ENCODE results near the gene SGSM2.

Gene SGSM2

DNA sequence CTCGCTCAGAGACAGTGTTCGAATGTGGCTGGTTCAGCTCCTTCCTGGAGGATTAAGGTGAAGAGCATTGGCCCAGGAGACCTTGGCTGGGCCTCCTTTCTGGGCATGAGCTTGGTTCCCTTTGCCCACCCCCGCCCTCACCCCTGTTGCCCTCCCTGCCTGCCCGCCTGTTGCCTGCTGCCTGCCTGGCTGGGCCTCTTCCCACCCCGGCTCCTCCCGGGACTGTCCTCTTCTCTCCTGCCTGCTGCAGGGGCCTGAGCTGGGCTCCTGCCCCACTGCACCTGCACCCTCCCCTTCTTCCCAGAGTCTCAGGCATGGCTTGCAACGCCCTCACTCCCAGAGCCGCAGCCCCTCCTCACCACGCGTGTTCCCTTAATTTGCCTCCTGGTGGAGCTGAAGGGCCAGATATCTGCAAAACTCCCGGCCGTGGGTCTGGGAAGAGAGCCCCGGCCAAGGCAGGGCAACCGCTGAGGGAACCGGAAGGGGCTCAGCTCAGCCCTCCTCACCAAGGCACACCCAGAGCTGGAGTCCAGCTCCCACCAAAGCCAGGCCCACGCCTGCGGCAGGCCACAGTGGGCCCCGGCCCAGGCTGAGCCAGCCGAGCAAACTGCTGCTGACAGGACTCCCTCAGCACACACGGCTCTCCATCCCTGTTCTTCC is 32.4 kb downstream of the SGSM2 start:
- no peak for DNase-seq (ENCODE audit: low read depth)

DNA sequence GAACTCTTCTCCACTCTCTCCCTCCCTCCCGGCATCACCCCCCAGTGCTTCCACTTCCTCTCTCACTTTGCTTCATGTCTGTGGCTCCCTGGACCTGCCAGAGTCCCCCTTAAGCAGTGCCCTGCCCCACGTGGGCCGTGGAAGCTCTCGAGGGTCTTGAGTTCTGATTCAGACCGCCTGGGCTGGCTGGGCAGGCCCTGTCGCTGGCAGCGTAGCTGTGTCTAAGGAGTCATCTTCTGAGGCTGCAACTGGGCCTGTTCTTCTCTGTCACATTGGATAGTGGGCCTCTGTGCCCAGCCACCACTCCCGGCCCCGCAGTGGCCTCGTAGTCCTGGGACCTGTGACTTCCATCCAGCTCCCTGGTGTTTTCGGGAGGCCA is 32.9 kb downstream of the SGSM2 start:
- no peak for DNase-seq (ENCODE audit: low read depth)

DNA sequence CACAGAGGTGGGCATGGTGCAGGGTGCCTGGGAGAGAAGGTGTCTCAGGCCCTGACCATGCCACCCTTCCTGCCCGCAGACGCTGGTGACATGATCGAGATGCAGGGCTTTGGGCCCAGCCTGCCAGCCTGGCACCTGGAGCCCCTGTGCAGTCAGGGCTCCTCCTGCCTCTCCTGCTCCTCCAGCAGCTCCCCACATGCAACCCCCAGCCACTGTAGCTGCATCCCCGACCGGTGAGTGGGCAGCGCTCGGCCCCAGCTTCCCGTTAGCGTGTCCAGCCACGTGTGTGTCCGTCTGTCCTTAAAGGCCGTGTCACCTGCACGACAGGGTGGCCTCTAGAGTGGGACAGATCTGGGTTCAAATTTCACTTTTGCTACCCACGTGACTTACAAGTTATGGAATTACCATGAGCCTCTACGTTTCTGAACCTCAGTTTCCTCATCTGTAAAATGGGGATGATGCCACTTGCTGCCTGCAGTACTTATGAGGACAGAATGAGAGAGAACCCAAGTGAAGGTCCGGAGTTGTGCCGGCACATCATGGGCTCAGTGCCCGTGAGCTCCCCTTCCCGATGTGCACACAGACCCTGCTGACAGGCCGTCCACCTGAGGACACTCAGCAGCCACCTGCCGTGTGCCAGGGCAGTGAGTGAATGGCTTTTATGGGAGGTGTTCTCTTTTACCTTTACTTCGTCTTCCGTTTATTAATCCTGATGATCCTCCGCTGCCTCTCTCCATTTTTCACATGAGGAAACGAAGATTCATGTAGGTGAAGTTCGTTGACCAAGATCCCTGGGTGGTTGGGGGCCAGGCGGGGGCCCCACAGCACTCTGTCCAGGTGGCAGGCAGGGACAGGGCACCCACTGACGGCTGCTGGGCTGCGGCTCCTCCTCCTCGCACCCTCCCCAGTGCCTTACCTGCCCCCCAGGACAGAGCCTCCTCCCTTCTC is 34.2 kb downstream of the SGSM2 start:
- DNase-seq (ENCODE audit: low read depth): no peak

DNA sequence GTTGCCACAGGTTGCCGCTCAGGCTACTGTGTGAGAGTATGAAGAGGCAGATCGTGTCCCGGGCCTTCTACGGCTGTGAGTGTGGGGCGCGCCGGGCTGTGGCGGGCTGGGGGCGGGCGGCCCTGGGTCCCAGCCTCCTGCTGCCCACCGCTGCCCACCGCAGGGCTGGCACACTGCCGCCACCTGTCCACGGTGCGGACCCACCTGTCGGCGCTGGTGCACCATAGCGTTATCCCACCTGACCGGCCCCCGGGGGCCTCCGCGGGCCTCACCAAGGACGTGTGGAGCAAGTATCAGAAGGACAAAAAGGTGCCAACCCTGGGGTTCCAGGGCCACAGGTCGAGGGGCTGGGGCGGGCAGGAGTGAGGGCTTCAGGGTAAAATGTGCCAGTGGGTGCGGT is 34.9 kb downstream of the SGSM2 start:
- DNase-seq (ENCODE audit: low read depth): no peak

DNA sequence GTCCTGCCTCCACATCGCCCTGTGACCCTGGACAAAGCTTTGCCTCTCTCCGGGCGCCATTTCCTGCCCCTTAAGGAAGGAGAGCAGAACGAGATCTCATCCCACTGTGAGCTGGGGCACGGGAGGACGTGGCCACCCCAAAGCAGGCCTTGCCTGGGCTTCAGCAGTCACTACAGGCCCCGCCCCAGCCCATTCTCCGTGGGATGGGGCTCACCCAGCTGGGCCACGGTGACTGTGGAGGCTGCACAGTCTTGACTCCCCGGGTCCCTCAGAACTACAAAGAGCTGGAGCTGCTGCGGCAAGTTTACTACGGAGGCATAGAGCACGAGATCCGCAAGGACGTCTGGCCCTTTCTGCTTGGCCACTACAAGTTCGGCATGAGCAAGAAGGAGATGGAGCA is 35.4 kb downstream of the SGSM2 start:
- no peak for DNase-seq (ENCODE audit: low read depth)

DNA sequence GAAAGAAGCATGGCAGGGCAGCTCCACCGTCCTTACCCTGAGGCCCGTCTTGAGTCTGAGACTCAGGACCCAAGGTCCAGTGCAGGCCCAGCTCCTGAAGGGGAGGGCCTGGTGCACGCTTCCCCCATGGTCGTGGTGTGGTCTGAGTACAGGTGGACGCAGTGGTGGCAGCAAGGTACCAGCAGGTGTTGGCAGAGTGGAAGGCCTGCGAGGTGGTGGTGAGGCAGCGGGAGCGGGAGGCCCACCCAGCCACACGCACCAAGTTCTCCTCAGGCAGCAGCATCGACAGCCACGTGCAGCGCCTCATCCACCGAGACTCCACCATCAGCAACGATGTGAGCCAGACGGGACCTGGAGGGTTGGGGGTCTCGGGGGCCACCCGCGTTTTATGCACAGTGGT is 35.9 kb downstream of the SGSM2 start:
- no peak for DNase-seq (ENCODE audit: low read depth)

DNA sequence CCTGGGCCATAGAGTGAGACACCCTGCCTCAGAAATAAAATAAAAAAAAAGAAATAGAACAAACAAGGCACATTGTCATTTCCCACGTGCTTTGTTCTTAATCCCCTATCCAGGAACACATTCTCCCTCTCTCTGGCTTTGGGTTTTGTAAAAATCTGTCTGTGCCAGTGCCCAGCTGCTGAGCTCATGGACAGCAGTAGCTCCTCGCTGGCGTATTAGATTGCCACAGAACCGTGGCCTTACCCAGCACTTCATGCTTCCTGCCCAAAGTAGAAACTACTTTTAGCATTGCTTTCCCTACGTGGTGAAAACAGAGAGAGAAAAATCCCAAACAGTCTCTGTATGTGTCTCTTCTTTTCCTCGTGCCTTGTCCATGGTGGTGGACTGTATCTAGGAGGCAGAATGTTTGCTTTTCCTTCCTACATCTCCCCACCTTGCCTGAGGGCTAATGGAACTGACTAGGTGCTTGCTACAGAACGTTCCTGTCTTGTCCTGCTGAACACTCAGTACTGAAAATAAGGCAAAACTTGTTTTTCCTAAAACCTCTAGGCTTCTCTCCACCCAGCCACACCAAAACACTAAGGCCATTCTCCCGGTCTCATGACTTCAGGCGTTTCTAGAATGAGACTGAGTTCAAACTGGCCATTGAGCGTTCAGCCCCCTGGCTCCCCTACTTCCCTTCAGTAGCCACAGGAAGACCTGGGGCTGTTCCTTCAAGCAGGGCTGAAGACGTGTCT is 37.4 kb downstream of the SGSM2 start:
- DNase-seq (ENCODE audit: low read depth): no peak

DNA sequence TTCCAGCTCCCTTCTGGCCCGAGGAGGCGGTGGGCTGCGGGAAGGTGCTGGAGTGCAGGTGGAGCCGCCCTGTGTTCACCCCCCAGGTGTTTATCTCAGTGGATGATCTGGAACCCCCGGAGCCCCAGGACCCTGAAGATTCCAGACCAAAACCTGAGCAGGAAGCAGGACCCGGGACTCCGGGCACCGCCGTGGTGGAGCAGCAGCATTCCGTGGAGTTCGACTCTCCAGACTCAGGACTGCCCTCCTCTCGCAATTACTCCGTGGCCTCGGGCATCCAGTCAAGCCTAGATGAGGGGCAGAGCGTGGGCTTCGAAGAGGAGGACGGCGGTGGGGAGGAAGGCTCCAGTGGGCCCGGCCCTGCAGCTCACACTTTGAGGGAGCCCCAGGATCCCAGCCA is 38.1 kb downstream of the SGSM2 start:
- DNase-seq (ENCODE audit: low read depth): no peak

DNA sequence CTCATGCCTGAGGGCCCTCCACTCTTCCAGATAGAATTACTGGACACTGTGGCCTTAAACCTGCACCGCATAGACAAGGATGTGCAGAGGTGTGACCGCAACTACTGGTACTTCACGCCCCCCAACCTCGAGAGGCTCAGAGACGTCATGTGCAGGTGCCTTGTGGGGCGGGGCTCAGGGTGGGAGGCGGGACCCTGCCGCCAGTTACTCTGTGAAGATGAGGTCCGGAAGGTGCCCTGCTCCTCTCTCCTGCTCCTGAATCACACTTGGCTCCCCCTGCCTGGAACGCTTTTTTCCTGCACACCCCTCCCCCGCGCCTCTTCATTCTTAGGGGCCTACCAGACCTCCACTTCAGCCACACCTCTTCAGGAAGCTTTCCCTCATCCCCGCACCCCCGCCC is 38.8 kb downstream of the SGSM2 start:
- DNase-seq (ENCODE audit: low read depth): no peak

DNA sequence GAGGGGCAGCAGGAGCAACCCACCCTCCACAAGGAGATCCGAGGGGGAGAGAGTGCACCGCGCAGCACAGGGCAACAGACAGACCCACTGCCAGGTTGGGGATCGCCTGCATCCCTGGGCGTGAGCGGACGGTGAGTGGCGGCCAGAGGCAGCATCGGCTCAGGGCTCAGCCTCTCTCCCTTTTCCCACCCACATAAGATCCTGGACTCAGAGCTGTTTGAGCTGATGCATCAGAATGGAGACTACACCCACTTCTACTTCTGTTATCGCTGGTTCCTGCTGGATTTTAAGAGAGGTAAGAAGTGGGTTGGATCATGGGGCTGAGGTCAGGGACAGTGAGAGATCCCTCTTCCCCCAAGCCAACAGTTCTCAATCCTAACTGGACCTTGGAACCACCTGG is 40.4 kb downstream of the SGSM2 start:
- no peak for DNase-seq (ENCODE audit: low read depth)

DNA sequence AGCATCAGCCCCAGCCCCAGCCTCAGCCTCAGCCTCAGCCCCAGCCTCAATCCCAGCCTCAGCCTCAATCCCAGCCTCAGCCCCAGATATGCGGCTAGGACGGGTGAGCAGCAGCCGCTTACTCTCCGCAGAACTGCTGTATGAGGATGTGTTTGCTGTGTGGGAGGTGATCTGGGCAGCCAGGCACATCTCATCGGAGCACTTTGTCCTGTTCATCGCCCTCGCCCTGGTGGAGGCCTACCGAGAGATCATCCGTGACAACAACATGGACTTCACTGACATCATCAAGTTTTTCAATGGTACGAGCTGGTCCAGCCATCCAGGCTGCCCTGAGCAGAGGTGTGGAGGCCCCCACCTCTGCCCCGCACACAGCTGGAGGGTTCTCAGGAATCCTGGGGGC is 41.6 kb downstream of the SGSM2 start:
- no peak for DNase-seq (ENCODE audit: low read depth)

DNA sequence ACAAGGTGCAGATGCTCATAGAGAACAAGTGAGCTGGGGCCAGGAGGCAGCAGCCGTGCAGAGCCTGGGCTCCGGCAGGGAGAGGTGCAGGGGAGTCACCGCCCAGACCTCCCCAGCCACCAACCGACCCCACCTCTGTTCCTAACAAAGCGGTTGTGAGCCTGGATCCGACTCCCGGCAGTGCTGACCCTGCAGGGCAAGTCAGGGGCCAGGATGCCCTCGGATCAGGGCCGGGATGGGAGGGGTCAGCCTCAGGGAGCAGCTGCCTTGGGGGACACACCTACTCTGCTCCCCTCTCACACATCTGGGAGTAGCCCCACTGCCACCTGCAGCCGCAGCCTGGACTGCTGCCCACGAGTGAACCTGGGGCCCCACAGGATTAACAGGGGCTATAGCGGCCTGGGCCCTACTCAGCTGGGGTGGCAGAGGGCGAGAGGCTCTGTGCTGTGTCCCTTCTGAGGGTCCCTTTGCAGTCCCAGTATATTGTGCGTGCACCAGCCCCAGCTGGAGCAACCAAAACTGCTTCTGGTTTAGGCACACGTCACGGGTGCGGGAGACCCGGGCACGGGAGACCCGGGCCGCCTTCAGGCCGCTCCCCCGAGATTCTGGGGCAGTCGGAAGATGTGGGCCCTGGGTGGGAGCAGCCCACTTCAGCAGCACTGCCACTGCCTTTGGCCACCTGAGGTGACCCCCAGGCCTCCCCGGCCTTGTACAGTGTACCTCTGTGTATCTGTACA is 42.4 kb downstream of the SGSM2 start:
- no peak for DNase-seq (ENCODE audit: low read depth)

DNA sequence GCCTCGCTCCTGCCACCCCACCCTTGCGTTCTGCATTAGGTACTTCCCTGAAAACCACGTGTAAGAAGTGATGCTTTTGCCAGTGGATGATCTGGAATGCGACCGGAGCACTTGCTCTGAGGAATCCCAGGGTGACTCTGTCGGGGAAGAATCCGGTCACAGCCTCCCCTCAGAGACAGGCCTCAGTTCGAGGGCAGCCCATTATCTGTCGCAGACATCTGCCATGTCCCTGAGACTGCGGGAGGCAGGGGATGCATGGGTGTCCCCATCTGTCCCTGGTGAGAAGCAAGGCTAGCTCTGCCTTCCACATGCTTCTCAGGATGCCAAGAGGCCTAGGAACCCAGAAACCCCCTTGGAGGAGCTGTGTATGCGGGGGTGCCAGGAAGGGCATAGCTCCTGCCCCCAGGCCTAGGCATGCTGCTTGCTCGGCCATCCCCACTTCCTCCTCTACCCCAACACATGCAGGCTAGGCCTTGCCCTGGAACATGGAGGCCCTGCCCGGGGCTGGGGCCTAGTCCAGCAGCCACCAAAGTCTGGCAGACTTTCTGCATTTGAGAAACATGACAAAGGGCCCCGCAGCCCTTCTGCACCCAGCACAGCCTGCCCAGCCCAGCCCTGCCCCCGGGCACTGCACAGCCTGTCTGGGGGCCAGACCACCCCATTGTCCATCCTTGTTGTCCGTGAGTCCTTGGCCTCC is 43.1 kb downstream of the SGSM2 start:
- no peak for DNase-seq (ENCODE audit: low read depth)

DNA sequence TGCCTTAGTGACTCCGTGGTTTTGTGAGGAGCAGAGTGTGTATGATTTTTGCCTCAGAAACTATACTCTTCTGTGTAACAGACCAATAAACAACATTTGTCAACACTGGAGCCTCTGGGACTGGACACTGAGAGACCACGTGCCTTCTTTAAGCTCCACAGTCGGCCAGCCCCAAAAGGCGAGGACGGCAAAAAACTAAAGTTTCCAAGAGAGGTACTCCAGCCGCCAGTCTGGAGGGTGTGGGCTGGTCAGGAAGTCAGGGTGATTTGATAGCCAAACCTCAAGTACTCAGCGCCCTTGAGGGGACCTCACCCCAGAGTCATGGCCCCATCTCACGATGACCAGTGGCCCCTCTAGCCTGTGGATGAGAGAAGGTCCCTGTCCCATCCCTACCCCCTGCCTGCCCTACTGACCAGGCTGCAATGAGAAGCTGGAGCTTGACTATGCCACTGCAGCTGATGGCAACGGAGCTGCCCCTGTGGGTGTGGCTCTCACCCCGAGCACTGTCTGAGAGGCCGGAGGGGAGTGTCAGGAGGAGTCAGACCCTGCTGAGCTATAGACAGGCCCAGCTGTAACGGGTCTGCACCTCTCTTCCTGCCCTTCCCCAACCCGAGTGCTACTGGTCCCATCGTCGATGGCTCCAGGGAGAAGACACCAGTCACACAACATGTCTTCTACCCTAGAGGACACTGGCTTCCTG is 43.8 kb downstream of the SGSM2 start:
- no peak for DNase-seq (ENCODE audit: low read depth)

DNA sequence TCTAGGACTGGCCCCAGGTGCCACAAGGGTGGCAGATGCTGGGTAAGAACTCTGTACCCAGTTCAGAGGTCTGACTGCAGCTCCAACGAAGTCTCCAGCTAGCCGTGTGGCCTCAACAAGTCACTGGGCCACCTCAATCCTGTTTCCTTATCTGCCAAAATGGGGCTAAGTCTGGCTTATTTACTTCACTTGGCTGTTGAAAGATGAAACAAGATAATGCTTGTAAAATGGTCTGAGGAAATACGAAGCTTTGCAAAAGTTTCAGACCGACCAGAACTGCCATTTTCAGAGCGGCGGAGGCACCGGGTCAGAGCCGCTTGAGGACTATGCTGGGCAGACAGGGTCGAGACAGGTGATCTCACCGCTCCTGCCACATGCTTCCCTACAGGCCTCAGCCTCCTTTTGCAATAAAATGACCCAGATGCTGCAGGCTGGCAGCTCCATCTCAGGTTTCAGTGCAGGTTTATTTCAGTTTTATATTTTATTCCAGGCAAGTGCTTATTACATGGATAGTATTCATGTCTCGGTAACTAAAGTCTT is 46.4 kb downstream of the SGSM2 start:
- DNase-seq (ENCODE audit: low read depth): no peak

DNA sequence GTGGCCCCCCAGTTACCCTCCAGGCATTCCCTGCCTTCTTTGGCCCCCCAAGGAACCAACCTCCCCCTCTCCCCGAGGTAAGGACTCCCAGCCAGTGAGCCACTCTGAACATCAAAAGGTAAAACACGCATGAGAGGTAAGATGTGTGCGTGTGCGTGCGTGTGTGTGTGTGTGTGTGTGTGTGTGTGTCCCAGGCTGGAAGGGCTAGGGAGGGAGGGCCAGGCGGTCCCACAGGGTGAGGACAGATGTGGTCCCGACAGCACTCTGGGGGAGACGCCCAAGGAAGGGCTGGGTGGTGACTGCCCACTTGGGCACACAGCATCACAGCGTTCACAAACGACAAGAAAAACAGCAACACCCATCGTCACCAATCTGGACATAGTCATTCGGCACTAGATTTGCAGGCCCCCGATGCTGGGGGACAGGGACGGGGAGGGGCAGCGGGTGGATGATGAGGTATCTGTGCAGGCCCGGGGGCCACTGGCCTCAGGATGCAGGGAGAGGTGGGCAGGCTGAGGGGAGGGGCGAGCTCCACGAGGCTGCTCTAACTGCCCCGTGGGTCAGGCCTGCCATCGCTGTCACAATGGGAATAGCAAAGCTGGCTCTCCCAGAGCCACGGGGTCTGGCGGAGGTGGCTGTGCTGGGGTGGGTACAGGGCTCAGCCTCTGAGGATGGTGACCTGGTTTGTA is 47.3 kb downstream of the SGSM2 start:
- no peak for DNase-seq (ENCODE audit: low read depth)

DNA sequence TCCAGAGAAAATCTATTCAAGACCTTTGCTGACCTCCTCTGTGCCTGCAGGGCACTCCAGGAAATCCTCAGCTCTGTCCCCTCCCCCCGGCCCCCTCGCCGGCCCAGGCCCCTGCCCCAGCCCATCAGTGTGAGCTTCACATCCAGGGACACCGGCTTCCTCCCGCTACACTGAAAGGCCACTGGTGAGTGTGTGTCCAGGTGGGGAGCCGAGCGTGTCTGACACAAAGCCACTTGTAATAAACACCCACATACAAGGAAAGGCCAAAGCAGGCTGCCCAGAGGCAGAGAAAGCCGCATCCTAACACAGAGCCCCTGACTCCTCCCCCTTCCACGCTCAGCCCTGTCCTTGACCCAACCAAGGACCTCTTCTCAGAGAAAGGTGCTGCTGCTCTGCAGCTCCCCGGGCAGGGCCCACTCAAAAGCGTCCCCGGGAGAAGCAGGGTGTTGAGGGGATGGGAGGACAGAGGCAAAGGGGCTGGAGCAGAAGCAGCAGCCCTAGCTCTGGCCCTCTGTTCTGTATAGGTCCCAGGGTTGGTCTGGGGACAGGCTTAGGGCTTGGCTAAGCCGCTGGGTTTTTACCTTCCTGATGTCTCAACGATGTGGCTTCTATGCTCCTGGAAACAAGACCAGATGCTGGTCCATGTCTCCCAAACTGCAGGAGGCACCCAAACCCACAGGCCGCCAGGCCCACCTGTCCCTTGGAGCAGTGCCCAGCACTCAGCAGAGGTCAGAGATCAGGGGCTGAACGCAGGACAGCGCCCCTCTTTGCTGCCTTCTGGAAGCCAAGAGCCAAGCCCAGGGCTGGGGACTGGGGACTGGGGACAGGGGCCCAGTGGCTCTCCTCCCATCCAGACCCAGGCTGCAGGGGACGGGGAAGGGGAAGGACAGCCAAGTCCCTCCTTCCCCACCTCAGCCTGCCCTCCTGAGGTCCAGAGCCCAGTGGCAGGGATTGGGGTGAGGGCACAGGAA is 48.2 kb downstream of the SGSM2 start:
- no peak for DNase-seq (ENCODE audit: low read depth)

DNA sequence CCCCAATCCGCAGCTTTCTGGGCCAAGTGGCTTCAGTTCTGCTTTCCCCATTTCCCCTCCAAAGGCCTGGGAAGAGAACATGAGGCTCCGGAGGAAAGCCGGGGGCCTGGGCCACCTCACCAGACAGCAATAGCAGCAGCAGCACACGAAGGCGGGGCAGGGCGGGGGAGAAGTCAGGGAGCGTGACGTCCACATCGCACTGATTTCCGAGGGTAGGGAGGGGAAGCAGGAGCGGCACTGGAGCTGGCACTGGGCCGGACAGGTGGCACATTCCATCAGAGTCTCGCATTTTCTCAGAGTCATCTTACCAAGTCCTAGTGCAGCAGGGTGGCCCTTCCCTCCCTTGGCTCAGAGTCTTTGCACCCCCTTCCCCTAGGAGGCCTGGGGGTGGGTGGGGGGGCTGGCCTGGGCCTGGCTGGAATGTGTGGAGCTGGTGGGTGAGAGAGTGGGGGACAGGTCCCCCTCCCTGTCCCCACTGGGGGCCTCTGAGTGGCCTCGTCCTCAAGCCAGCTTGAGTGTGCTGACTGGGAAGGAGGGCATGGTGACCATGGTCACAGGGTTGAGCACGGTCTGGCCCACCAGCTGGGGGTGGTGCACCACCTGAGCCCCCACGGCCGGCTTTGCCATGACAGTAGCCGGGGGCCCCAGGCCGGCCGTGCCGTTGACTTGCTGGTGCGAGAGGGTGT is 49.2 kb downstream of the SGSM2 start:
- no peak for DNase-seq (ENCODE audit: low read depth)

Data from HS-27A (cell line).